GM23338 (cell line): ENCODE data around the gene RAB11FIP2. TPM values are rescaled to one million over a fixed set of nuclear protein-coding genes. Genes with fewer than 3 reads are reported as not detected.
A peak's percentile ranks its signal among the peaks of the same experiment; 100 is the strongest.

Experiments used
- ATAC-seq: fragments of 200-7000 bp; cut with Tn5 transposase; 3 replicates; pipeline ENCODE4 v1.9.1; 2020
- DNase-seq: peaks from one replicate; pipeline ENCODE4 v3.0.0-alpha.2; 2015; ENCODE audit warnings: low spot score
- H2AFZ ChIP-seq: fragments of 200-600 bp; sonication (generic); 2 replicates; pipeline ENCODE4 v1.8.0; 2016; ENCODE audit warnings: antibody characterized with exemption, mild to moderate bottlenecking, moderate library complexity
- H3F3A ChIP-seq: fragments of 200-600 bp; sonication (generic); replicated peaks from 2 replicates; pipeline ENCODE4 v1.8.0; 2017; ENCODE audit warnings: antibody characterized with exemption, mixed run types, low read depth
- H3K27ac ChIP-seq: fragments of 200-600 bp; sonication (generic); 2 replicates; pipeline ENCODE4 v1.6.1; 2016; ENCODE audit warnings: low read depth
- H3K27me3 ChIP-seq: fragments of 200-600 bp; sonication (generic); 2 replicates; pipeline ENCODE4 v1.8.0; 2016; ENCODE audit warnings: mild to moderate bottlenecking, mixed run types, moderate library complexity; ENCODE audit not compliant: insufficient read depth
- H3K36me3 ChIP-seq: fragments of 200-600 bp; sonication (generic); 2 replicates; pipeline ENCODE4 v1.8.0; 2016; ENCODE audit warnings: mild to moderate bottlenecking; ENCODE audit not compliant: insufficient read depth
- H3K4me1 ChIP-seq: fragments of 200-600 bp; sonication (generic); 2 replicates; pipeline ENCODE4 v1.8.0; 2016; ENCODE audit warnings: mild to moderate bottlenecking, moderate library complexity; ENCODE audit not compliant: insufficient read depth
- H3K4me2 ChIP-seq: fragments of 200-600 bp; sonication (generic); 2 replicates; pipeline ENCODE4 v1.7.1; 2017; ENCODE audit warnings: mixed run types
- H3K4me3 ChIP-seq: fragments of 200-600 bp; sonication (generic); 2 replicates; pipeline ENCODE4 v1.6.1; 2016; ENCODE audit warnings: mixed run types
- H3K79me2 ChIP-seq: fragments of 200-600 bp; sonication (generic); replicated peaks from 2 replicates; pipeline ENCODE4 v1.8.0; 2017; ENCODE audit warnings: mild to moderate bottlenecking; ENCODE audit not compliant: insufficient read depth
- H3K9me2 ChIP-seq: fragments of 200-600 bp; sonication (generic); 2 replicates; pipeline ENCODE4 v1.8.0; 2017; ENCODE audit not compliant: insufficient read depth
- H4K20me1 ChIP-seq: fragments of 200-600 bp; sonication (generic); replicated peaks from 2 replicates; pipeline ENCODE4 v1.8.0; 2017; ENCODE audit warnings: mild to moderate bottlenecking; ENCODE audit not compliant: insufficient read depth
- H3K27ac Mint-ChIP-seq: 2 replicates; pipeline ENCODE4 v1.8.0; 2020; ENCODE audit warnings: inconsistent platforms, mild to moderate bottlenecking, moderate library complexity, mixed read lengths
- H3K27me3 Mint-ChIP-seq: 3 replicates; pipeline ENCODE4 v1.8.0; 2022; ENCODE audit warnings: low read depth, mild to moderate bottlenecking, moderate library complexity, mixed read lengths, inconsistent platforms; ENCODE audit not compliant: insufficient read depth, poor library complexity
- H3K36me3 Mint-ChIP-seq: 3 replicates; pipeline ENCODE4 v1.8.0; 2021; ENCODE audit warnings: low read depth, mild to moderate bottlenecking, inconsistent platforms, moderate library complexity, mixed read lengths
- H3K4me1 Mint-ChIP-seq: 3 replicates; pipeline ENCODE4 v1.8.0; 2020; ENCODE audit warnings: mild to moderate bottlenecking, inconsistent platforms, mixed read lengths
- H3K4me3 Mint-ChIP-seq: 3 replicates; pipeline ENCODE4 v1.8.0; 2021; ENCODE audit warnings: moderate library complexity, mild to moderate bottlenecking, inconsistent platforms, mixed read lengths
- H3K9me3 Mint-ChIP-seq: 3 replicates; pipeline ENCODE4 v1.8.0; 2020; ENCODE audit warnings: moderate library complexity, mild to moderate bottlenecking, inconsistent platforms, mixed read lengths
- CTCF ChIP-seq, 2 experiments: fragments of 200-600 bp in 1 of 2; sonication (generic) in 1 of 2; conservative IDR thresholded peaks; 2 replicates each; pipeline versions ENCODE4 v1.5.1 to v1.6.1; 2016 to 2017; ENCODE audit warnings: antibody characterized with exemption in 2 of 2, low read depth in 2 of 2, mild to moderate bottlenecking in 2 of 2, moderate library complexity in 1 of 2
- ETS1 ChIP-seq: IDR thresholded peaks from 2 replicates; pipeline ENCODE4 v1.6.1; 2016; ENCODE audit warnings: antibody characterized with exemption
- EZH2 ChIP-seq: fragments of 200-600 bp; sonication (generic); IDR thresholded peaks from one replicate; pipeline ENCODE4 v1.8.0; 2017; ENCODE audit warnings: antibody characterized with exemption, mild to moderate bottlenecking, low read depth; ENCODE audit not compliant: unreplicated experiment
- JUNB ChIP-seq: IDR thresholded peaks from one replicate; pipeline ENCODE4 v1.6.1; 2016; ENCODE audit warnings: antibody characterized with exemption; ENCODE audit not compliant: unreplicated experiment
- POLR2AphosphoS5 ChIP-seq: IDR thresholded peaks from 2 replicates; pipeline ENCODE4 v1.6.1; 2016; ENCODE audit warnings: antibody characterized with exemption, low read depth
- REST ChIP-seq: IDR thresholded peaks from one replicate; pipeline ENCODE4 v1.6.1; 2018; ENCODE audit warnings: antibody characterized with exemption; ENCODE audit not compliant: unreplicated experiment
- STAT1 ChIP-seq: IDR thresholded peaks from one replicate; pipeline ENCODE4 v1.6.1; 2016; ENCODE audit warnings: antibody characterized with exemption; ENCODE audit not compliant: unreplicated experiment
- ZNF114 ChIP-seq: fragments of 250-450 bp; sonication (Bioruptor Pico); IDR thresholded peaks from 2 replicates; pipeline ENCODE4 v1.5.0; 2020; ENCODE audit warnings: mild to moderate bottlenecking, moderate library complexity
- ZNF331 ChIP-seq: fragments of 250-450 bp; sonication (Bioruptor Pico); IDR thresholded peaks from 2 replicates; pipeline ENCODE4 v1.5.0; 2020; ENCODE audit warnings: low read depth, mild to moderate bottlenecking, moderate library complexity
- polyA plus RNA-seq: library from polyadenylated mRNA; unstranded; fragments of >200 nt; fragmentation: Nextera tagmentation; extraction: Ambion mirVana; gene quantifications from 2 replicates; pipeline ENCODE4 v1.2.1, GENCODE V29; 2016
- total RNA-seq: library from RNA; depleted of rRNA; stranded (reverse); fragments of >200 nt; shearing (Covaris generic); gene quantifications from 2 replicates; pipeline ENCODE4 v1.2.3, GENCODE V29; 2014

The RAB11FIP2 gene
- total and polyA plus RNA-seq, 2 experiments from 2014 or later = 16.1 to 17.6 TPM

- no peak overlapping the region for H2AFZ ChIP-seq
- no peaks in the 10 kb centered on the region for H3K36me3 Mint-ChIP-seq
- no peak overlapping the region for H3K4me2 ChIP-seq
- no peak for DNase-seq
- H3K9me3 Mint-ChIP-seq = no peaks in the 10 kb centered on the region
- H3K4me3 ChIP-seq = no peak overlapping the region
- peaks cover 40% of the 10 kb centered on the region for H3K79me2 ChIP-seq
- H3K27ac ChIP-seq = no peak overlapping the region
- H3K27me3 Mint-ChIP-seq = peaks cover 4% of the 10 kb centered on the region
- H3K36me3 ChIP-seq = no peaks in the 10 kb centered on the region
- ATAC-seq = no peak
- no peaks in the 10 kb centered on the region for H3K9me2 ChIP-seq
- no peak overlapping the region for H3K4me3 Mint-ChIP-seq
- no peak for TF ChIP-seq CTCF (conservative IDR thresholded peaks at IDR 0.05; ENCODE audit: low read depth in 2 of 2)
- TF ChIP-seq EZH2 = no peak
- TF ChIP-seq JUNB = no peak
- TF ChIP-seq ETS1 = no peak
- no peak overlapping the region for H3K27ac Mint-ChIP-seq
- H3K4me1 Mint-ChIP-seq = peaks cover 30% of the 10 kb centered on the region; the same call in 2 of the 3 replicates
- H3K4me1 ChIP-seq = peaks cover 11% of the 10 kb centered on the region
- no peaks in the 10 kb centered on the region for H3K27me3 ChIP-seq
- H4K20me1 ChIP-seq = no peaks in the 10 kb centered on the region
- H3F3A ChIP-seq = no peaks in the 10 kb centered on the region
Observed at GRCh38 chr10:118042827-118043242, 3.9 kb downstream of the RAB11FIP2 start.

GRCh38 chr10:118042336-118042735 is 4.4 kb downstream of the RAB11FIP2 start:
- no peak overlapping the region for H3K4me3 Mint-ChIP-seq
- no peak overlapping the region for H3K4me2 ChIP-seq
- no peak overlapping the region for H2AFZ ChIP-seq
- no peak overlapping the region for H3K4me3 ChIP-seq
- H3K27me3 Mint-ChIP-seq = peaks cover 2% of the 10 kb centered on the region
- H3K9me2 ChIP-seq = no peaks in the 10 kb centered on the region
- DNase-seq = no peak
- H3K36me3 ChIP-seq = no peaks in the 10 kb centered on the region
- peaks cover 40% of the 10 kb centered on the region for H3K79me2 ChIP-seq
- H3K36me3 Mint-ChIP-seq = no peaks in the 10 kb centered on the region
- no peaks in the 10 kb centered on the region for H3F3A ChIP-seq
- no peak overlapping the region for H3K27ac ChIP-seq
- ATAC-seq = no peak
- no peak for TF ChIP-seq JUNB
- TF ChIP-seq ZNF114 (CRISPR knock-in tag) = no peak
- TF ChIP-seq CTCF (conservative IDR thresholded peaks at IDR 0.05; ENCODE audit: low read depth in 2 of 2) = no peak
- no peak for TF ChIP-seq POLR2AphosphoS5
- TF ChIP-seq ZNF331 (CRISPR knock-in tag) = no peak
- TF ChIP-seq REST = no peak
- TF ChIP-seq ETS1 = no peak
- no peak for TF ChIP-seq STAT1
- TF ChIP-seq EZH2 = no peak
- no peaks in the 10 kb centered on the region for H3K9me3 Mint-ChIP-seq
- no peaks in the 10 kb centered on the region for H3K27me3 ChIP-seq
- H3K4me1 Mint-ChIP-seq = peaks cover 30% of the 10 kb centered on the region; the same call in 2 of the 3 replicates
- H3K27ac Mint-ChIP-seq = peak overlapping the region; percentile 67; the same call in 1 of the 2 replicates
- H4K20me1 ChIP-seq = no peaks in the 10 kb centered on the region
- peaks cover 11% of the 10 kb centered on the region for H3K4me1 ChIP-seq
